HPDE6-E6E7 (cell line): ENCODE measurements around the gene PCP4.
"Not testable (repeated sequence)": the region's sequence is repeated elsewhere in the genome, so short reads cannot be mapped to it uniquely, and the experiment has no call there.

Source experiments
- DNase-seq: peaks from one replicate; pipeline ENCODE4 v3.0.0; 2011; ENCODE audit warnings: missing footprints; ENCODE audit errors: extremely low spot score

PCP4 gene

DNA sequence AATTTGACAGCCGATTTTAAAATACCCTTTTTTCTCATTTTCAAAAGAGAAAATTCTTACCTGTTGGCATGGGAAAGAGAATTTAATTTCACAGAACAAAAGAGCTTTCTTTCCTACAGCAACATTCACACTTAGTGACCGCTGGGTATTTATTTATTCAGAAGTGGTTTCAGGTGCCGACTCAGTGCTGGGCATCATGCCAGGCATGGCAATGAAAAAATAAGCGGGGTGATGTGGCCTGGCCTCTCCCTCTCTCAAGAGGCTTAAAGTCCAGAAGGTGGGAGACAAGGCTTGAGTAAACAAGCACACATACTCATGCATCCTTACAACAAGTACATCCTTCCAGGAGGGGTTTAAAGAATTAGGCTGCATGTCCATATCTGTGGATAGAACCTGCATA lies 4.1 kb upstream of the PCP4 start:
- no peak for DNase-seq

GRCh38 chr21:39866093-39866492 lies 1.1 kb upstream of the PCP4 start:
- no peak for DNase-seq

DNA sequence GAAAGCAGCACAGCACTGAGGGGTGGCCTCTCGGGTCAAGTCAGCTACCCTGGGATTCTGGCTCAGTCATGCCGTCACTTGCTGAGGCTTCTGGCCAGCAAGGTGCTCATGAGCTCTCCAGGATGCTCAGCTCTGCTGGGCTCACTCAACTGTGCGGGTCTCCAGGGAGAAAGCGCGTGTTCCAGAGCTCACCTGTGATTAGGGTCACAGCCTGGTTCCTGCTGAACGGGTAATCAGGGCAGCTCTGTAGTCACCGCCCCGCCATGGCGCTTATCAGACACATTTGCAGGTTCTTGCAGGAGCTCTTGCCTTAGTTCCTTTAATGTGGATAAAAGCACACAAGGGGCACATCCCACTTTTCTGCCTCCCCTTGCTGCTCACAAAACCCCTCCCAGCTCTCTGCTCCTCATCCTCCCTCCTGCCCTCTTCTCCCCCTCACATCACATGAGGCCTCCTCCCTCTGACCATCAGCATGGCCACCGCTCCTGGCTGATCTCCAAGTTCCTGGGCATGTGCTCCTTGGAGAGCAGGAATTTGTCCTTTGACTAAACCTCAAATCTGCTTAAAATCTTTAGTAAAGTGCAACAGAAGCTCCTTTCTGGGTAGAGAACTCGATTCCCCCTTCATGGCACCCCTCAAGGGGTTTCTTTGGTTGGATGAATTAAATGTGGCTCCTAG lies 2.0 kb downstream of the PCP4 start:
- DNase-seq: no peak

DNA sequence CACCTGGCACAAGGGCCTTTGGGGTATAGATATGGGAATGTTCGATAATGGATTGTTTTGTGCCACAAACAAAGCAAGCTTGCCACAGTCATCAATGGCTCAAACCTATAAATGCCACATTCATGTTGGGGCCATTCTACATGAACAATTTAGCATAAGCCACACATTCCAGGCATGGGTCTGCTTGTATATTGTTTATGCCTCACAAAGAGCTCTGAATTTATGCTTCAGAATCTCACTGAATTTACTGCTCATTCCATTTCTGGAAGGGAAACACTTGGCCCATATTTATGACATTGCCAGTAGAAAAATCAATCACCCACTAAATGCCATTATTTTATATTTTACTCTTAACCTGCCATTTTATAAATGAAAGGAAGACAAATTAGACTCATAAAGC lies 6.4 kb downstream of the PCP4 start:
- no peak for DNase-seq

DNA sequence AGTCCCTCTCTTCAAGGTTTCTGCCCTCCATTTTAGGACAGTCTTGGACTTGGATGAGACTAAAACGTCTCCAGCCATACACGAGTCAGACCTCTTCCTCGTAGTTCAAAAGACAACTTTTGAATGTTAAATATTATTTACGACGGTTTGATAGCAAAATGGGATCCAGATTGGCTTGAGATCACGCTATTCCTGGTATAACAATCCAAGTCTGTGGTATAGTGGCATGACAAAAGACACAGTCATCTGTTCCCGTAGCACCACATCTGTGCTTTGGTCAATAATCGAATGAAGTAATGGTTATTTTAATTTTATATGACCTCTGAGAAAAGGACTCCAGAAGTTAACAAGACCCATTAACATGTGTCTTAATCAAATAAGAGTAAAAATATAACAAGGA lies 7.0 kb downstream of the PCP4 start:
- DNase-seq: no peak

- DNase-seq: no peak
Measured at GRCh38 chr21:39874759-39875158, 7.5 kb downstream of the PCP4 start.

DNA sequence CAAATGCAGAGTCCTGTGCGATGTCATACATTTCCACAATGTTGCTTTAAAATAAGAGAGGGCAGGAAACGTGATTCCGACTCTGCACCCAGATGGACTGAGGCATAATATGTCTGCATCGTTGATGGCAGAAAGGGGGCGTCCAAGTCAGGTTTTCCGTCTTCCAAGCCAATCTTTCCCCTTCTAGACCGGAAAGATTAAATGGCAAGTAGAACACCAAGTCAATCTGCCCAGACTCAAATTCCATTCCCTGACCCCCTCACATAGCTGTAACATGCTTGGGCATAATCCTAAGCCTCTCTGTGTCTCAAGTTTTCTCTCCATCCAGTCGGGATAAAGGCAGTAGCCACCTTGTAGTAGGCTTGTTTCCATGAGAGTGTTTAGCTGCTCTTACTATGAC lies 14.4 kb downstream of the PCP4 start:
- DNase-seq: no peak

DNA sequence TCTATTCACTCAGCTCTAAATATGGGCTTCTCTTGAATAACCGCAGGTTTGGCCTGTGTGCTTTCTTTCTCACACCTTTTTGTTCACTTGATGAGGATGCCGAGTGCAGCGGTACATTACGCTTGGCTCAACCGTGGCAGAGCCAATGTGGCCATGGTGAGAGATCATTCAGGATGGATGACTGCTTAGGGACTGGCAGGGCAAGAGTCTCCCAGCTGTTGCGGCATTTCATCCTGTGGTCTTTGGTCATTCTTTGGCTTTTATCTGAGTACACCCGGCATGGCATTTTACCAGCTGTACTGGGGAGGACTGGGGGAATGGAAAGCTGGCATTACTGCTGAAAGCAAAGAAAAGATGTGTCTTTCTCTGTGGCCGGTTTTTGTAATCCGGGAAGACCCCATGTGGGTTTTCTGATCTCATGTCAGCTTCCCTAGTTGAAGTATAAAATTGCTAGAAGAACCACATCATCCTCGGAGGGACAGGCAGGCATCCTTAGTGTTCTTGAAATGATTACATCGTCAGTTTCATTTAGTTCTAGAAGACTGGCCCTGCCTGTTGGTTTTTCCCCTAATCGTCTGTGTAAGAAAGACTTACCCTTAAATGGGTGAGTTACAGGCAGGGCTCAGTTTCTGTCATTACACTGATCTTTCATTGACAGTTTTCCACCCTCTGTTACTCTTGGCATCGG lies 15.1 kb downstream of the PCP4 start:
- DNase-seq: no peak

- DNase-seq: no peak
Measured at GRCh38 chr21:39882839-39883195, 15.6 kb downstream of the PCP4 start.

- DNase-seq: no peak
Measured at GRCh38 chr21:39885119-39885848, 18.0 kb downstream of the PCP4 start.

GRCh38 chr21:39888848-39889247 lies 21.6 kb downstream of the PCP4 start:
- DNase-seq: no peak

GRCh38 chr21:39891111-39891510 lies 23.9 kb downstream of the PCP4 start:
- no peak for DNase-seq

- not testable (repeated sequence) for DNase-seq
Measured at GRCh38 chr21:39891863-39892262, 24.6 kb downstream of the PCP4 start.

- DNase-seq: no peak
Measured at GRCh38 chr21:39900491-39900890, 33.3 kb downstream of the PCP4 start.

GRCh38 chr21:39900911-39901310 lies 33.7 kb downstream of the PCP4 start:
- DNase-seq: no peak

GRCh38 chr21:39902986-39903385 lies 35.7 kb downstream of the PCP4 start:
- no peak for DNase-seq

DNA sequence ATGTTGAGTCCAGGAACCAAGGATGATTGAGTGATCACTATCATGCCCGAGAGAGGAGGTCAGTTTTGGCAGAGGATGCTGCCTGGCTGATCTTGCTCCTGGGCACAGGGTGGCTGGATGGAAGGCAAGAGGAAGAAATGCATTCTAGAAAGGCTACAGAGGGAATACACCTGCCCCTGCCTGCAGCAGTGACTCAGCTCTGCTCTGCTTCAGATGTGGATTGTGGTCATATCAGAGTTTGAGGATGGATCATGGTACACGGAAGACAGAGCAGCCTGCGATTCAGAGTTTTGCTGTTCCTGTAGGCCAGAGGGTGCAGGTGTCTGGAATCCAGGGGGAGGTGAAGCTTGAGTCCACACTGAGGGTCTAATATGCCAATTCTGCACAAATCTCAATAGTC lies 37.2 kb downstream of the PCP4 start:
- no peak for DNase-seq

DNA sequence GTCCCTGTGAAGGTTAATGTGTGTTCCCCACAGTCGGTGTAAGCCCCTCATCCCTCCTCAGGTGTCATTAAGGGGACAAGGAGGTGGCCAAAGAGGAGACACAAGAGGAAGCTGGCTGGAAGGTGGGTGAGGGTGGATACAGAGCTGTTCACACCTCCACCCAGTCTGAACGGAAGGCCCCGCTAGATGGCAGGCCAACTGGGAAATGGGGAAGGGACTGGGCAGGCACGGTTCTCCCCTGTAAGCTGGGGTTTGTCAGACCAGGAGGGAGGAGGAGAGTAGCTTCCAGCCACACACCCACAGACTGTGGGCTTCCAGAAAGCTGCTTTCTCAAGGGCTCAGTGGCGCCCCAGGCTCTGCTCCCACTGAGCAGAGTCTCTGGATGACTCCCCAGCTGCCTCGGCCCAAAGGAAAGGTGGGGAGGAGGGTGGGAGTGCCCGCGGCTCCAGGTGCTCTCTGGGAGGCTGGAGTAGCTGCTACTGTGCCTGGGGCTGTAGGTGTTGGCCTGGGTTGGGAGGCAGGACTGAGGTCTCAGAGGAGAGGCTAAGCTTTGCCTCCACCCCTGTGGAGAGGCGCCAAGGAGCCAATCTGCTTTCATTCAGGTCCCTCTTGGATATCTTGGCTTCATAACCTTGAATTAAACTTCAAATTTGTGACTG lies 41.2 kb downstream of the PCP4 start:
- no peak for DNase-seq

- DNase-seq: no peak
Measured at GRCh38 chr21:39911286-39912199, 44.3 kb downstream of the PCP4 start.

GRCh38 chr21:39913706-39914305 lies 46.6 kb downstream of the PCP4 start:
- no peak for DNase-seq

GRCh38 chr21:39915881-39916280 lies 48.6 kb downstream of the PCP4 start:
- no peak for DNase-seq
